ENCODE data around the gene KIF1A. TPM values are rescaled to one million over a fixed set of nuclear protein-coding genes. Genes with fewer than 3 reads are reported as not detected.

The KIF1A gene
- polyA plus RNA-seq, 1 donor = 15.8 TPM

GRCh38 chr2:240732184-240732583 is 87.8 kb downstream of the KIF1A start:
- Histone ChIP-seq H3K36me3 (ENCODE audit: control insufficient read depth, insufficient read depth, low read length) (no peaks in the 10 kb centered on the region), H3K4me3 (ENCODE audit: low read length) (no peak overlapping the region), H3K27me3 (ENCODE audit: control insufficient read depth, insufficient read depth, low read length) (no peaks in the 10 kb centered on the region), H3K27ac (ENCODE audit: low read length) (no peak overlapping the region), H3K9me3 (ENCODE audit: control insufficient read depth, low read depth, low read length) (no peaks in the 10 kb centered on the region), H3K4me1 (ENCODE audit: control insufficient read depth, insufficient read depth, low read length) (no peaks in the 10 kb centered on the region)
- no peak for DNase-seq
- 69% methylated on average over 4 of the region's 5 CpGs for WGBS (ENCODE audit: insufficient coverage, low lambda C conversion rate)

GRCh38 chr2:240731178-240731545 is 88.9 kb downstream of the KIF1A start:
- DNase-seq = no peak
- Histone ChIP-seq H3K27me3 (ENCODE audit: control insufficient read depth, insufficient read depth, low read length) (no peaks in the 10 kb centered on the region), H3K27ac (ENCODE audit: low read length) (no peak overlapping the region), H3K4me1 (ENCODE audit: control insufficient read depth, insufficient read depth, low read length) (no peaks in the 10 kb centered on the region), H3K4me3 (ENCODE audit: low read length) (no peak overlapping the region), H3K9me3 (ENCODE audit: control insufficient read depth, low read depth, low read length) (no peaks in the 10 kb centered on the region), H3K36me3 (ENCODE audit: control insufficient read depth, insufficient read depth, low read length) (no peaks in the 10 kb centered on the region)
- WGBS (ENCODE audit: insufficient coverage, low lambda C conversion rate) = no CpG with 5 or more reads among the region's 9 CpGs

- Histone ChIP-seq H3K27me3 (ENCODE audit: control insufficient read depth, insufficient read depth, low read length) (no peaks in the 10 kb centered on the region), H3K4me1 (ENCODE audit: control insufficient read depth, insufficient read depth, low read length) (no peaks in the 10 kb centered on the region), H3K36me3 (ENCODE audit: control insufficient read depth, insufficient read depth, low read length) (no peaks in the 10 kb centered on the region), H3K27ac (ENCODE audit: low read length) (no peak overlapping the region), H3K9me3 (ENCODE audit: control insufficient read depth, low read depth, low read length) (no peaks in the 10 kb centered on the region), H3K4me3 (ENCODE audit: low read length) (no peak overlapping the region)
- whole genome bisulfite sequencing (ENCODE audit: insufficient coverage, low lambda C conversion rate) = no CpG with 5 or more reads among the region's 10 CpGs
- no peak for DNase-seq
These were observed 89.4 kb downstream of the KIF1A start for GRCh38 chr2:240730501-240731177.

GRCh38 chr2:240728827-240729226 is 91.2 kb downstream of the KIF1A start:
- WGBS (ENCODE audit: insufficient coverage, low lambda C conversion rate) = no CpG with 5 or more reads among the region's 7 CpGs
- no peaks in the 10 kb centered on the region for H3K36me3 ChIP-seq (ENCODE audit: control insufficient read depth, insufficient read depth, low read length)
- no peaks in the 10 kb centered on the region for H3K9me3 ChIP-seq (ENCODE audit: control insufficient read depth, low read depth, low read length)
- H3K27ac ChIP-seq (ENCODE audit: low read length) = no peak overlapping the region
- no peaks in the 10 kb centered on the region for H3K4me1 ChIP-seq (ENCODE audit: control insufficient read depth, insufficient read depth, low read length)
- no peak for DNase-seq
- no peak overlapping the region for H3K4me3 ChIP-seq (ENCODE audit: low read length)
- no peaks in the 10 kb centered on the region for H3K27me3 ChIP-seq (ENCODE audit: control insufficient read depth, insufficient read depth, low read length)

- Histone ChIP-seq H3K27me3 (ENCODE audit: control insufficient read depth, insufficient read depth, low read length) (no peaks in the 10 kb centered on the region), H3K4me3 (ENCODE audit: low read length) (no peak overlapping the region), H3K36me3 (ENCODE audit: control insufficient read depth, insufficient read depth, low read length) (no peaks in the 10 kb centered on the region), H3K9me3 (ENCODE audit: control insufficient read depth, low read depth, low read length) (no peaks in the 10 kb centered on the region), H3K4me1 (ENCODE audit: control insufficient read depth, insufficient read depth, low read length) (no peaks in the 10 kb centered on the region), H3K27ac (ENCODE audit: low read length) (no peak overlapping the region)
- DNase-seq = no peak
- WGBS (ENCODE audit: insufficient coverage, low lambda C conversion rate) = no CpG with 5 or more reads among the region's 10 CpGs
These were observed 91.7 kb downstream of the KIF1A start for GRCh38 chr2:240728361-240728760.

- 80% methylated on average over 2 of the region's 15 CpGs for WGBS (ENCODE audit: insufficient coverage, low lambda C conversion rate)
- Histone ChIP-seq H3K4me1 (ENCODE audit: control insufficient read depth, insufficient read depth, low read length) (no peaks in the 10 kb centered on the region), H3K36me3 (ENCODE audit: control insufficient read depth, insufficient read depth, low read length) (no peaks in the 10 kb centered on the region), H3K27me3 (ENCODE audit: control insufficient read depth, insufficient read depth, low read length) (no peaks in the 10 kb centered on the region), H3K9me3 (ENCODE audit: control insufficient read depth, low read depth, low read length) (no peaks in the 10 kb centered on the region), H3K27ac (ENCODE audit: low read length) (no peak overlapping the region), H3K4me3 (ENCODE audit: low read length) (no peak overlapping the region)
- DNase-seq = no peak
These were observed 92.1 kb downstream of the KIF1A start for GRCh38 chr2:240727913-240728312.

- DNase-seq = no peak
- no peaks in the 10 kb centered on the region for H3K36me3 ChIP-seq (ENCODE audit: control insufficient read depth, insufficient read depth, low read length)
- H3K4me1 ChIP-seq (ENCODE audit: control insufficient read depth, insufficient read depth, low read length) = no peaks in the 10 kb centered on the region
- no CpG with 5 or more reads among the region's 14 CpGs for WGBS (ENCODE audit: insufficient coverage, low lambda C conversion rate)
- H3K27ac ChIP-seq (ENCODE audit: low read length) = no peak overlapping the region
- H3K4me3 ChIP-seq (ENCODE audit: low read length) = no peak overlapping the region
- H3K27me3 ChIP-seq (ENCODE audit: control insufficient read depth, insufficient read depth, low read length) = no peaks in the 10 kb centered on the region
- no peaks in the 10 kb centered on the region for H3K9me3 ChIP-seq (ENCODE audit: control insufficient read depth, low read depth, low read length)
These were observed 92.6 kb downstream of the KIF1A start for GRCh38 chr2:240727439-240727838.

- no peak overlapping the region for H3K4me3 ChIP-seq (ENCODE audit: low read length)
- H3K27me3 ChIP-seq (ENCODE audit: control insufficient read depth, insufficient read depth, low read length) = no peaks in the 10 kb centered on the region
- no peaks in the 10 kb centered on the region for H3K4me1 ChIP-seq (ENCODE audit: control insufficient read depth, insufficient read depth, low read length)
- DNase-seq = no peak
- 72% methylated on average over 2 of the region's 14 CpGs for WGBS (ENCODE audit: insufficient coverage, low lambda C conversion rate)
- H3K27ac ChIP-seq (ENCODE audit: low read length) = no peak overlapping the region
- H3K36me3 ChIP-seq (ENCODE audit: control insufficient read depth, insufficient read depth, low read length) = no peaks in the 10 kb centered on the region
- H3K9me3 ChIP-seq (ENCODE audit: control insufficient read depth, low read depth, low read length) = no peaks in the 10 kb centered on the region
These were observed 93.1 kb downstream of the KIF1A start for GRCh38 chr2:240726876-240727275.

- WGBS (ENCODE audit: insufficient coverage, low lambda C conversion rate) = no CpG with 5 or more reads among the region's 7 CpGs
- Histone ChIP-seq H3K4me1 (ENCODE audit: control insufficient read depth, insufficient read depth, low read length) (no peaks in the 10 kb centered on the region), H3K4me3 (ENCODE audit: low read length) (no peak overlapping the region)
These were observed 94.3 kb downstream of the KIF1A start for GRCh38 chr2:240725671-240726070.

GRCh38 chr2:240725266-240725665 is 94.8 kb downstream of the KIF1A start:
- DNase-seq = no peak
- Histone ChIP-seq H3K27me3 (ENCODE audit: control insufficient read depth, insufficient read depth, low read length) (no peaks in the 10 kb centered on the region), H3K4me3 (ENCODE audit: low read length) (no peak overlapping the region), H3K9me3 (ENCODE audit: control insufficient read depth, low read depth, low read length) (no peaks in the 10 kb centered on the region), H3K36me3 (ENCODE audit: control insufficient read depth, insufficient read depth, low read length) (no peaks in the 10 kb centered on the region), H3K4me1 (ENCODE audit: control insufficient read depth, insufficient read depth, low read length) (no peaks in the 10 kb centered on the region), H3K27ac (ENCODE audit: low read length) (no peak overlapping the region)
- no CpG with 5 or more reads among the region's 12 CpGs for WGBS (ENCODE audit: insufficient coverage, low lambda C conversion rate)

More at GRCh38 chr2:240725671-240726070, 94.3 kb downstream of the KIF1A start:
- no peak for DNase-seq
- no peaks in the 10 kb centered on the region for H3K27me3 ChIP-seq (ENCODE audit: control insufficient read depth, insufficient read depth, low read length)
- no peaks in the 10 kb centered on the region for H3K9me3 ChIP-seq (ENCODE audit: control insufficient read depth, low read depth, low read length)
- no peak overlapping the region for H3K27ac ChIP-seq (ENCODE audit: low read length)
- no peaks in the 10 kb centered on the region for H3K36me3 ChIP-seq (ENCODE audit: control insufficient read depth, insufficient read depth, low read length)

- WGBS (ENCODE audit: insufficient coverage, low lambda C conversion rate) = no CpG with 5 or more reads among the region's 10 CpGs
- no peaks in the 10 kb centered on the region for H3K36me3 ChIP-seq (ENCODE audit: control insufficient read depth, insufficient read depth, low read length)
- no peak for DNase-seq
These were observed 95.6 kb downstream of the KIF1A start for GRCh38 chr2:240724431-240724830.

More at GRCh38 chr2:240724431-240724830, 95.6 kb downstream of the KIF1A start:
- H3K4me1 ChIP-seq (ENCODE audit: control insufficient read depth, insufficient read depth, low read length) = no peaks in the 10 kb centered on the region
- no peaks in the 10 kb centered on the region for H3K27me3 ChIP-seq (ENCODE audit: control insufficient read depth, insufficient read depth, low read length)
- H3K4me3 ChIP-seq (ENCODE audit: low read length) = no peak overlapping the region
- no peak overlapping the region for H3K27ac ChIP-seq (ENCODE audit: low read length)
- H3K9me3 ChIP-seq (ENCODE audit: control insufficient read depth, low read depth, low read length) = no peaks in the 10 kb centered on the region
